Stimulated activated CD4-positive, alpha-beta T cell treated with anti-CD3 and anti-CD28 coated beads, Interleukin-15, amount 100 ng/mL, for 1 hour (primary cell): ENCODE data around the gene SLC45A1.

Source experiments
- DNase-seq, 2 donors: peaks; one replicate each; pipeline ENCODE4 v3.0.0-alpha.2; 2020; ENCODE audit warnings: low read depth in 1 of 2, low spot score in 1 of 2

Gene SLC45A1

GRCh38 chr1:8382608-8383505, 64.9 kb downstream of the SLC45A1 start:
- DNase-seq: no peak

GRCh38 chr1:8384088-8384487, 66.2 kb downstream of the SLC45A1 start:
- no peak for DNase-seq

- DNase-seq: no peak
These were observed 66.7 kb downstream of the SLC45A1 start for GRCh38 chr1:8384577-8384976.

GRCh38 chr1:8386247-8386646, 68.3 kb downstream of the SLC45A1 start:
- no peak for DNase-seq

GRCh38 chr1:8388732-8389562, 71.0 kb downstream of the SLC45A1 start:
- DNase-seq: no peak

- no peak for DNase-seq
These were observed 72.1 kb downstream of the SLC45A1 start for GRCh38 chr1:8389958-8390535.

- DNase-seq: no peak
These were observed 72.8 kb downstream of the SLC45A1 start for GRCh38 chr1:8390707-8391106.

- no peak for DNase-seq
These were observed 74.6 kb downstream of the SLC45A1 start for GRCh38 chr1:8392522-8392921.
